ENCODE results near the gene CD200R1L.

The CD200R1L gene

DNA sequence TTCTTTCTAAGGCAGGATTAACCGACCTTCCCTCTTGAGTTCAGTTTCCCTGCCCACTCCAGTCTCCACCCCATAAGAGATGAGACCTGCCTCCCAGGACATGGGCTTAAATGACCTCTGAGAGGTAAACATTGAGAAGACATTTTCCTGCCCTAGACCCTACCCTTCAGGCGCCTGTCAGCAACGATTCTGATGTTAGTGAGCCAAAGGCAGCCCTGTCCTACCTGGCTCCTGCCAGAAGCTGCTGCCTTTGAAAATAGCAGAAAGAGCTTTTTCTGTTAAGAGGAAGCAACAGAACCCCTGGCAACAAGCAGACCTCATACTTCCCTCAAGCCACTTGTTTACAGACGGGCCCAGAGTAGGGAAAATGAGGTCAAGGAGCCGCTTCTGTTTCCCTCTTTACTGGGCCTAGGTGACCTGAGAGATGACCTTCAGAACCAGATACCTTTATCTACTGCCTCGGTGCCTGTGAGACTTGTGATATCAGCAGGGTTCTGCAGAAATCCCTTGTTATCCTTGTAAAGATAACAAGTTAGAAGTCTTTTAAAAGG lies 52.0 kb downstream of the CD200R1L start:
- Histone ChIP-seq H3K27ac (peak overlapping the region in 5 of 21 experiments; percentile 16 to 34 (median 23)), H3K4me3 (no peak overlapping the region)

DNA sequence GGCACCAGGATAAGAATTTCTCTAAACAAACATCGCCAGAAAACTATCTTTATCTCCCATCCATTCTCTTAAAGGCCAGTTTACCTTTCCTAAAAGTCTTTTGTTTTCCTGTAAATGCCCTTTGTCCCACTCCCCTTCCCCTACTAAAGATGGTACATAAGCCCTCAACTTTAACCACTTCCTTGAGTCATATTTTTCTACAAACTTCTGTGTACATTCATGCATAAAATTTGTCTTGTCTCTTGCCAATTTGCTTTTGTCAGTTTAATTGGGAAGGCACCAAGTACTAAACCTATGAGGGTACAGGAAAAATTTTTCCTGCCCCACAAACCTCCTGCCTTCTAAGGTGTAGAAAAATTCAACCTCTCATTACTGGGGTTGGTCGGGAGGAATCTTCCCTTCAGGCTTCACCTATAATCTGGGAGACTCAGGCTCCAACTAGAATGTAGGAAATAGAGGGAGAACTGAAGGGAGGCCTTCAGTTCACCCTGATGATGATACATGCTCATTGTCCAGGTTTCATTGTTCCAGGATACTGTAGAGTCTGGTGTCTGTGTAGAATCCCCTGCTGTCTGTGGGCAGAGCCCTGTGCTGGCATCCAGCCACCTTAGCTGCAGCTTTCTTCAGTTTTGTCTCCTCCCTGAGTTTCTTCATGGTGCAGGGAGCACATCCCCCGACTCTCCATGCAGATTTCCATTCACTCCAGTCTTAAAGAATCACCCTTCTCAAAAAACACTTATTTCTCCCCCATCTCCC lies 53.2 kb downstream of the CD200R1L start:
- Histone ChIP-seq H3K4me3 (no peak overlapping the region), H3K27ac (peak overlapping the region in 1 of 21 experiments; percentile 23)

DNA sequence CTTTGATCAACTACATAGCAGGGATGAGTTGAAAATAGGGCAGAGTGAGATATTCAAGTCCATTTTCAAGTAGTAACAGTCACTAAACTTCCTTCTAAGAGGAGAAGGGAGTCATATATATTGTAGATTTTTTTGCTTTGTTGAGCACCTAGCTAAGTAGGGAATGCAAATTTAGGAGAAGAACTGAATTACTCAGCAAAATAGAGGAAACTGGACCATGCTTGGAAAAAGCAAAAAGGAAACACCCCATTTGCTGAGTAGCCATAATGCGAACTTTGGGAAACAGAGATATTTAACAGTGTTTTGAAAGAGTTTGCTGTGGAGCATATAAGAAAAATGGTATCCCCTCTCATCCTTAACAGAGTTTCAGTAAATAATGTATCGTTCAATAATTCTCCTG lies 54.9 kb downstream of the CD200R1L start:
- Histone ChIP-seq H3K4me3 (no peak overlapping the region), H3K27ac (no peak overlapping the region)

DNA sequence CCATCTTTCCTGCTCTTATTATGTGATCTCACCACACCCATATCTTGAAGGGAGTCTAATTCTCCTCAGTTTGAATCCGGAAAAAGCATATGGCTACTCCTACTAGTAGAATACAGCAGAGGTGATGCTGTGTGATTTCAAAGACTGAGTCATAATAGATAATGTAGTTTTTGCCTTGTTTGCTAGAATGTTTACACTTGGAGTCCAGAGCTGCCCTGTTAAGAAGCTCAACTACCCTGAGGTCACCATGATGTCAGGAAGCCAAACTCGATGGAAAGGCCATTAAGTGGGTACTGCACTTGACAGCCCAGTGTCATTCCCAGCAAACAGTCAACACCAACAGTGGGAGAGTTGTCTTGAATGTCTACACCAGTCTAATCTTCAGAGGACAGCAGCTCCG lies 56.9 kb downstream of the CD200R1L start:
- Histone ChIP-seq H3K4me3 (no peak overlapping the region), H3K27ac (no peak overlapping the region)

DNA sequence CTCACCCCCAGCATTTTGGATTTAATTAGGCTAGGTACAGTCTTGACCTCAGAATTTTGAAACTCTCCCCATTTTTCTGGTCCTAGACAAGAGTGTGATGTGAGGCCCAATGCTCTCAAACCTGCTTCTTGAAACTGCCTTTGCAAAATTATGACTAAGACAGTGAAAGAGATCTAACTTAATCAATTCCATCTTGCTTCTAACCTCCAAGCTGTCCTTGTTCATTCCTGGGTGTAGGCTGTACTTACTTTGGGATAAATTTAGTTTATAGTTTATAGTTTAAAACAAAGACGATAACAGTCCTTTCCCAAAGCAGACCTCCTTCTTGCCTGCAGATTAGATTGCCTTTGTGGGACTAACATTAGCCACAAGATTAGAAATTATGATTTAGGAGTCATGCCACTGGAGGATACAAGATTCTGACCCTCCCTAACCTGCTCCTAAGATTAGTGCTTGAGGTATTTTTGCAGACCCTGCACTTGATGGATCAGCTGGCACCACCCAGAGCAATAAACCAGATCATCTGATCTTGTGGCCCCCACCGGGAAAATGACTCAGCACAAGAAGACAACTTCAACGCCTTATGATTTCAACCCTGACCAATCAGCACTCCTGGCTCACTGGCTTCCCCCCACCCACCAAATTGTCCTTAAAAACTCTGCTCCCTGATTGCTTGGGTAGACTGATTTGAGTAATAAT lies 59.6 kb downstream of the CD200R1L start:
- H3K4me3 ChIP-seq = no peak overlapping the region

DNA sequence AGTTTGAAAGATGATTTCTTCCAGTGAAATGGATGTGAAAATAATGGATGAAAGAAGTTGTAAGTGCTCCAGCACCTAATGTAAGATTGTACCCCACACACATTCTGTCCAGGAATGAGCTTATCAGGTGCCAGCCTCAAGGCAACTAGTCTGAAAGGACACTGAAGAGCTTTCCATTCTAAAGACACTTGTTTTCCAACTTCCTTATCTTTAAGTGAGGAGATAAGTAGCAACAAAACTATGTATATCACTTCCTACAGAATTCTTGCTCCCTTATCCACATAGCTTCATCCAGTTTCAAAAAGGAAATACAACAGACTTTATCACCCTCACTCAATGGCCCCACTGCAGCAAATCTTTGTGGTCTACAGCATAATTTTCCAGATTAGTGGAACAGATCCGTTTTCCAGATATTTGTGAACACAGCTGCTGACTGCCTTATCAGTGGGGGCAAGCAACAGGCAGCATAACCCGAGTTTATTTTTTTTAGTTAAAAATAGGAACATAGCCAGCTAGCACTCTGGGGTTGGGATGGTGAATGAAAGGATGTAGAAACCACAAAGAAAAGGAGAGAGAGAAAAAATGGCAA lies 60.6 kb downstream of the CD200R1L start:
- no peak overlapping the region for H3K27ac ChIP-seq
- no peak overlapping the region for H3K4me3 ChIP-seq

More for the DNA sequence above, 59.6 kb downstream of the CD200R1L start:
- H3K27ac ChIP-seq = no peak overlapping the region

DNA sequence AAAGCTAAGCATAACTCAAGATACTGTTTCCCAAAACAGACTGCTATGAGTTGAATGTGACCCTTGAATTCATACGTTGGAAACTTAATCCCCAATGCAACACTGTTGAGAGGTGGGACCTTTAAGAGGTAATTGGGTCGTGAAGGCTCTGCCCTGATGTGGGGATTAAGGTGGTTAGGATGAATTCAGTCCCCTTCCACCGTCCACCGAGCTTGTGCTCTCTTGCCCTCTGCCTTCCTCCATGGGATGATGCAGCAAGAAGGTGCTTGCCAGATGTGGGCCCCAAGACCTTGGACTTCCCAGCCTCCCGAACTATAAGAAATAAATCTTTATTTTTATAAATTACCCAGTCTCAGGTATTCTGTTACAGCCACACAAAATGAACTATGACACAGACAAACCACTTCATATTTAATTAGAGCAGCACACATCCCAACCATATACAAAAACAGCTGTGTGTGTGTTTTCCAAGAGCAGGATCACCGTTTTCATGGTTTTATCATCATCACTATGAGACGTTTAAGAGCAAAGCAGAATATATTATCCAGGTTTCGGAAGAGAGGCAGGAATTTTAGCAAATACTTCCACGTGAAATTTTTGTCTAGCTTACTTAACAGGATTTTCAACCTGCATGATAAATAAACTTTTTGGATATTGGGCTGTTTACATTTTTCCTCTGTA lies 61.2 kb downstream of the CD200R1L start:
- Histone ChIP-seq H3K27ac (no peak overlapping the region), H3K4me3 (no peak overlapping the region)

DNA sequence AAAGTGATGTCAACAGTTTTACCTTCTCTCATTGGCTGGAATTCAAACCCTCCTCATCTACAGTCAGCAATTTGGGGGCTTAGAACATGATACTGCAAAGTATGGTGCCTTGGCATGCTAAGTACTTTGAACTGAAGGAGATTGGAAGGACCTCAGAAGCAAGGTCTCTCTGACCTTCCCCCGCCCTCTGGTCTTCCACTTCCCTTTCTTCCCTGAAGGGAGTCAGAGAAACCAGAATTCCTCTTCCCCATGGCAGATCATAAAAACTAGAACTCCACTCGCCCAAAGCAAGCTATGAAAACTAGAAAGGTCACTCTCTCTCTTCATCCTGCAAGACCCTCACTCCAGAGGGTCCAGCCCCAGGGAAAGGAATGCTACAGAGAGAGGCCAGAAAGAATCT lies 64.2 kb downstream of the CD200R1L start:
- H3K27ac ChIP-seq = no peak overlapping the region
- H3K4me3 ChIP-seq = no peak overlapping the region

DNA sequence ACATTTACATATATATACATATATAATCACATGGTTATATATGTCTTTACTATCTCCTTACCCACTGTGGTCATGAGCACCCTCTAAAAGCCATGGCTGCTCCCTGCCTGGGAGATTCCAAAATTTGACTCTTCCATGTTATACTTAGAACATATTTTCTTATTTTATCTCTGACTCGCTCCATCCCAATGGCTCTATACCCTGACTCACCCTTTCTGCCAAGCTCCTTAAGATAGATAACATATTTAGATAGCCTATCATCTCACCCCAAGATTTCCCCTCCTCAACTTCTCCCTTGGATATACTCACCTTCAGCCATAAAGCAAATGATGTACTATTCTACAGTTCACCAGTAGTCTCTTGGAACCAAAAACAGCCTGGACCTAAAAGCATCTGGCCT lies 65.1 kb downstream of the CD200R1L start:
- H3K4me3 ChIP-seq = no peak overlapping the region

DNA sequence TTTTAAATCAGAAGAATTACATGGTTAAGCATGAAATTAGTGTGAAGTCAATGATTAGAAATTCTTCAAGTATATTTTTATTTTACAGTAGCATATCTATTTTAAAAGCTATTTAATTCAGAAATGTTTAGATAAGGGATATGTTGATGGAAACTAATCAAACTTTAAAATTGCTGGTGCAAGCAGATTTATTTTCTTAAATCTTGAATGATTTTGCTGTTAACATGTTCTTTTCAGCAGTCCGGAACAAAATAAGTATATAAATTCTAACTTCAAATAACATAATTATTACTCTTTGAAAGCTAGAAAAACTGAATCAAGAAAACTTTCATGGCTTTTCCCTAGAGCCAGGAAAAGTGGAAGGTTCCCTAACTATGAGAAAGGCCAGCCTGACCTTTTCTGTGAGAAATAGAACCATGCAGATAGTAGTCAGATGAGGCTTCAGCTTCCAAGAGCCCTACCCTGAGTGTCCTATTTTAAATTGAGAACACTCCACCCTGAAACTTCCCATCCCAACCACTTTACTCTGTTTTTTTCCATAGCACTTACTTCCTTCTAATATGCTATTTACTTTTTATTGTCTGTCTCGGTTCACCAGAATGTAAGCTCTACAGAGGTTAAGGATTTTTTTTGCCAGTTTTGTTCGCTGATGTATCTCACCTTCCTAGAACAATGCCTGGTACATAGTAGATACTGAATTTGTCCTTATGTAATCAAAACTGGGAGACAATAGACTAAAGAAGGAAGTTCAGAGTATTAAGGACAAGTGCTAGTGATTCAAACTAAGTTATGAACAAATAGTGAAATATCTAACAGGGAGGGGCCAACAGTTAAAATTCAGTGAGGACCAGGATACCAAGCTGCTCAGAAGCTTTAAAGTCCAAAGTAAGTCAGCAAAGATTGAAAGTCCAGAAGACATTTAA lies 66.8 kb downstream of the CD200R1L start:
- Histone ChIP-seq H3K4me3 (no peak overlapping the region), H3K27ac (peak overlapping the region in 18 of 21 experiments; percentile 4 to 79 (median 40))

More for the DNA sequence above, 65.1 kb downstream of the CD200R1L start:
- H3K27ac ChIP-seq = peak overlapping the region in 2 of 21 experiments; percentile 10 to 19

DNA sequence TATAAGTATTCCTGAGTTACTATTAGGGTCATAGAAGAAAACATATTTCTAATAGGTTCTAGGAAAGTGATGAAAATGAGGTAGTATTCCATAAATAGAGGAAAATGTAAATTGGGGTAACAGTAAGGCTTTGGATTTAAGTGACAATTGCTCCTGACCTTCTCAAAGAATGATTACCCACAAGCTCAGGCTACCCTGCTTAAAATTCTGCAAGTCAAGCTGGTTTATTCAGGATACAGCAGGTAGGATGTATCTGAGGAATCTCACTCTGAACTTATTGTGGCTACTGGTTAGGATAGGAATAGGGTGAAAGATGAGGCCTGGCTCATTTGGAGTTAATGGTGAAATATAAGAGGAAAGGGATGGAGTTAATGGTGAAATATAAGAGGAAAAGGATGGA lies 67.7 kb downstream of the CD200R1L start:
- Histone ChIP-seq H3K27ac (peak overlapping the region in 15 of 21 experiments; percentile 6 to 79 (median 47)), H3K4me3 (no peak overlapping the region)

DNA sequence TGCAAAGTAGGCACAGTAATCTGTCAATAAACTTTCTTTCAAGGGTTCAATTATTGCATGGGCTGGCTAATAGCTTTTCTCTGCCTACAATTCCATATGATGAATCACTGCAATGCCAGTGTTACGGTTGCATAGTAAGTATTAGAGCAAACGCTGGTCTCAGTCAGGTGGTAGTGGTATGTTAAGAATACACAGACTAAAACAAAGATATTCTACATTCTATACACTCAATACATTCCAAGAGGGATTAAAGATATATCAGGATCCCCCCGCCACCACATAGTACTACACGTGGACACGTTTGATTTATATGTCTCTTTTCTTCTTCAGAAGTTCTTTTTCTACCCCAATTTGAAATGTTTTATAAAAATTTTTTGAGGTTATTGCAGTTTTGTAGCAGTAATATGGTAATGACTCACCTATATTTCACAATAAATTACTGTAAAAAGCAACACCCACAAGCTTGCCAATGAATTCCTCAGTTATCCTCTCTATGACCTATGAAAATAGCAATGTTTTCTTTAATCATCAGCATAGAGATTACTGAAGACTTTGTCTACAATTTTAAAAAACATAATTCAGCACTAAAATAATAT lies 68.2 kb downstream of the CD200R1L start:
- Histone ChIP-seq H3K27ac (peak overlapping the region in 13 of 21 experiments; percentile 11 to 80 (median 51)), H3K4me3 (no peak overlapping the region)

DNA sequence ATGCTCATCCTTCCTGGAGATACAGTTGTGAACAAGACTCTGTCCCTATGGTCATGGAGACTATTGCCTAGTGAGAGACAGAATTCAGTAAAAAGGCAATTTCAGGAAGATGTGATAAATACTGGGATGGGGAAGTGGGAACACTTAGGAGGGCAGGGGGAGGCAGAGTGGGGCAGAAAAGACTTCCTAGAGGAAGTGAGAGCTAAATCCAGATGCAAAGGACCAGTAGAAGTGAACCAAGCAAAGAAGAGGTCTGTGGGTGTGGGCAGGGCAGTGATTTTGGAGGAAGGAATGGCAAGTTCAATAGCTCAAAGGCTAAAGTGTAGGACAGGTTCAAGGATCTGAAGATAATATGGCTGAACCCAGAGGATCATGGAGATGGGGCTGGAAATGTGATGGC lies 68.9 kb downstream of the CD200R1L start:
- H3K4me3 ChIP-seq = no peak overlapping the region
- peak overlapping the region in 15 of 21 experiments; percentile 12 to 80 (median 50) for H3K27ac ChIP-seq

DNA sequence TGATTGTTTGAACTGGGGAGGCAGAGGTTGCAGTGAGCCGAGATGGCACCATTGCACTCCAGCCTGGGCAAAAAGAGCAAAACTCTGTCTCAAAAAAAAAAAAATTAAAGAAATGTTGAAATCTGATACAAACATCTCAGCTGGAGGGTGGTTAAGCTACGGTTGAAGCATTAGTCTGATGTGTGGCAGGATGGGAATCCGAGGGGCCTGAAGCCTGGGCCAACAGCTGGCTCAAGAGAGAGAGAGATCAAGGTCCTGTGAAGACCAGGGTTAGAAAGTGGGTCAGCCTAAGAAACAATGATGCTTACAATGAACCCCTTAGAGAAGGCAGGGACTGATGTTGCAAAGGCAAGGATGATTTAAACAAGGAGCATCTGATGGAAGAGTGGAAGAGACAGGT lies 69.8 kb downstream of the CD200R1L start:
- H3K27ac ChIP-seq = peak overlapping the region in 10 of 21 experiments; percentile 9 to 83 (median 60)
- no peak overlapping the region for H3K4me3 ChIP-seq

DNA sequence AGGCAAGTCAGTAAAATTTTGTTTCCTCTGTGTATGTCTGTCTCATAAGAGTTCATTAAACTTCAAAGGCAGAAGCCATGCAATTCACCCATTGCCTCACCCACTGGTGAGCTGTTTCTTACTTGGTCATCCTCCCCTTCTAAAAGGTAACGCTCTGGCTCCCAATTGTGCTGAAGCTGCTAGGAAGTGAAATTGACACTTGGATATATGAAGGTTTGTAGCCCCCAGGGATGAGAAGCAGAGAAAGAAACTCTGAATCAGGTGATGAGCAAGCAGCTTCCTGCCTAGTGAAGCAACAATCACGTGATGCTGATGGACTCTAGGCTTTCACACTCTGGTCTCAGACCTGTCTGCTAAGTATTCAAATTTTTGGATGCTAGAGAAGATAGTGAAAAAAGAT lies 70.7 kb downstream of the CD200R1L start:
- Histone ChIP-seq H3K27ac (peak overlapping the region in 11 of 21 experiments; percentile 6 to 83 (median 54)), H3K4me3 (no peak overlapping the region)

DNA sequence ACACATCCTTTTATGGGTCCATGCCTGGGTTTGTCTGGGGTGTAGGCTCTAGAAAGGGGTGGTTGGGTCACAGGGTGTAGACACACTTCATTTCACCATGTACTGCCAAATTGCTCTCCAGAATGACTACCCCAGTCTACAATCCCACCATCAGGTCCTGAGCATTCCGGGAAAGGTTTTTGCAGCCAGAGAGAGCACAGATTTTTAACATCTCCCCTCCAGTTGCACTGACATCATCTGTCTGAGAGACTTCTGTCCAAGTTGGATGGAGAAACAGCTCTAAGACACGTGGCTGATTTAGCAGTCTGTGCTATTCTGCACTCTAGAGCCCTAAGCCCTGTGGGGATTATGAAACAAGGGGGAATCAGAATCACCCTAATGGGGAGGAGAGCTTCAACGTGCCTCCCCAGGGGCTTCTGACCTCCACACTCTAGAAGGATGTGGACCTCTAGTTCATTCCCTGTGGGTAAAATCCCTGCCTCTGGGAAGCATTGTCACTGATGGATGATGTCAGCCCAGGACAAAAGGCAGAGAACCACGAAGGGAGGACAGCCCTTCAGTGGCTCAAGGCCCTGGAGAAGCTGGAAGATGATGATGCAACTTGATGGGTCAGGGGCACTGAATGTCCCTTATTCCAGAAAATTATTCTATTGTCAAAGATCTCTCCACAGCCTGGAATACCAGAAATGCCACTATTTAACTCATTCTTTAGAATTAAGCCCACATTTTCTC lies 71.5 kb downstream of the CD200R1L start:
- Histone ChIP-seq H3K4me3 (no peak overlapping the region), H3K27ac (peak overlapping the region in 16 of 21 experiments; percentile 11 to 83 (median 54))

DNA sequence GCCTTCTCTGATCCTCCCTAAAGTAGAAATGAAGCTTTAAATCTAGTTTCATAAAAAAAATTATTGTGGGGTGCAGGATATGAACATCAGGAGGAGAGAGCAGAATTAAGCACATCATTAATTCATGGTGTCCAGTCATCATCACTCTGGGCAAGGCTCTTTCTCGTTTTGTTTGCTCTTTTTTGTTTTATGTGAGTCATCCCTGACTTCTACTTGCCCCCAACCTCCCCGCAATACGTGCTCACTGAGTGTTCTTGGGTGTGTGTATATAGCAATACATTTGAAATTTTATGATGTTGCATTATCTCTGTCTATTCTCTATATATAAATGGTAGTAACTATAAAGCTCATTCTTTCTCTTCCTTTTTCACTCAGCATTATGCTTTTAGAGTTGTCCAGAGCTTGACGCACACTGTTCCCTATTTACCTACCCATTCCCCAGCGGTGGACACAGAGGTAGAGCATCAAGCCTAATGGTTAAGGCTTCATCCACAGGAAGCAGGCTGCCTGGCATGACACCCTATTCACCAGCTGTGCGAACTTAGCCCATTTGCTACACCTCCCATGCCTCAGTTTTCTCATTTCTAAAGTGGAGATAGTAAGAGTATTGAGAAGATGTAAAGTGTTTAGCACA lies 72.3 kb downstream of the CD200R1L start:
- no peak overlapping the region for H3K4me3 ChIP-seq
- peak overlapping the region in 11 of 21 experiments; percentile 11 to 83 (median 54) for H3K27ac ChIP-seq

Data from skin epidermis (tissue), 12 donors.